H1 (cell line): ENCODE measurements around the gene FKBP8.

Experiments
- CREB1 ChIP-seq: IDR thresholded peaks from 2 replicates; pipeline ENCODE4 v1.6.1; 2012; ENCODE audit warnings: inconsistent platforms
- JUND ChIP-seq: IDR thresholded peaks from 2 replicates; pipeline ENCODE4 v1.6.1; 2011; ENCODE audit warnings: mild to moderate bottlenecking, improper control_type of control experiment, low read length
- POLR2A ChIP-seq, 2 experiments: IDR thresholded peaks; 1 replicate in 1 of 2; 2 replicates in 1 of 2; pipeline ENCODE4 v1.6.1; 2011; ENCODE audit warnings: low read depth in 2 of 2, low read length in 2 of 2, mild to moderate bottlenecking in 2 of 2; ENCODE audit errors: control extremely low read depth in 1 of 2
- RFX5 ChIP-seq: IDR thresholded peaks from 2 replicates; pipeline ENCODE4 v1.6.1; 2011; ENCODE audit warnings: low read depth, low read length, improper control_type of control experiment, borderline replicate concordance
- TF ChIP-seq, protein P1 (sequence below): IDR thresholded peaks from 2 replicates; pipeline ENCODE4 v1.6.1; 2011; ENCODE audit warnings: low read depth, mild to moderate bottlenecking, low read length; ENCODE audit not compliant: insufficient read depth
- TF ChIP-seq, protein P2 (sequence below), 3 experiments: IDR thresholded peaks; 1 replicate in 2 of 3; 2 replicates in 1 of 3; pipeline versions ENCODE4 v1.5.1 to v1.6.1; 2011; ENCODE audit warnings: low read length in 3 of 3, mild to moderate bottlenecking in 3 of 3, inconsistent platforms in 2 of 3, low read depth in 1 of 3, moderate library complexity in 1 of 3; ENCODE audit not compliant: insufficient read depth in 1 of 3; ENCODE audit errors: control extremely low read depth in 1 of 3

DNA sequence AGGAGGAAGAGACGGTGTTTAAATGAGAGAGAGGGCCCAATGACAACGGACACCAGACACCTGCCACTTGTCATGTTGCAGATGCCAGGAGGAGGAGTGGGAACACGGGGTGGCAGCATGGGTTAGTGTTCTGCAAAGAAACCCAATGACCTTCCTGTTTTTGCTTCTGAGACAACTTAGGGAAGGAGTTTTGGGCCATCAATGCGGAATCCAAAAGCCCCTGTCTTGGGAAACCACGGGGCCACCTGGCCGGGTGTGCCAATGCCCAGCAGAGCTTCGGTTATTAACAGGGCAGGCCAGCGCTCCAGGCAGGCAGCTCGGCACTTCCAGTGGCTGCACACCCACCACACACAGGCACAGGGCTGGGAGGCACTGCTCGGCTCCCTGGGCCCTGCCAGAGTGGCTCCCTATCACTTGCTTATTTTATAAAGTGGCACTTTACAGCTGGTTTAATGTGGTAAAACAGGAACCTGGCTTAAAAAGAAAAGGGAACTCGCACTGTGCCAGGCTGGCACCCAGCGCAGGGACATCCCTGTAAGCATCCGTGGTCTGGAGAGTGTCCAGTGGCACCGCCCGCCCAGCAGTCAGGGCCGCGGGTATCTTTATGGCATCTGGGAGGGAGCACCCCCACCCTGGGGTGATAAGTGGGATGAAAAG, 40.6 kb downstream of the FKBP8 start:
- TF ChIP-seq JUND (no peak), POLR2A (IDR thresholded peaks at IDR 0.05; ENCODE audit: control extremely low read depth in 1 of 2, low read depth in 2 of 2, low read length in 2 of 2) (no peak), CREB1 (no peak), RFX5 (no peak)
- TF ChIP-seq, protein P1, sequence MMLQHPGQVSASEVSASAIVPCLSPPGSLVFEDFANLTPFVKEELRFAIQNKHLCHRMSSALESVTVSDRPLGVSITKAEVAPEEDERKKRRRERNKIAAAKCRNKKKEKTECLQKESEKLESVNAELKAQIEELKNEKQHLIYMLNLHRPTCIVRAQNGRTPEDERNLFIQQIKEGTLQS = no peak
- TF ChIP-seq, protein P2, sequence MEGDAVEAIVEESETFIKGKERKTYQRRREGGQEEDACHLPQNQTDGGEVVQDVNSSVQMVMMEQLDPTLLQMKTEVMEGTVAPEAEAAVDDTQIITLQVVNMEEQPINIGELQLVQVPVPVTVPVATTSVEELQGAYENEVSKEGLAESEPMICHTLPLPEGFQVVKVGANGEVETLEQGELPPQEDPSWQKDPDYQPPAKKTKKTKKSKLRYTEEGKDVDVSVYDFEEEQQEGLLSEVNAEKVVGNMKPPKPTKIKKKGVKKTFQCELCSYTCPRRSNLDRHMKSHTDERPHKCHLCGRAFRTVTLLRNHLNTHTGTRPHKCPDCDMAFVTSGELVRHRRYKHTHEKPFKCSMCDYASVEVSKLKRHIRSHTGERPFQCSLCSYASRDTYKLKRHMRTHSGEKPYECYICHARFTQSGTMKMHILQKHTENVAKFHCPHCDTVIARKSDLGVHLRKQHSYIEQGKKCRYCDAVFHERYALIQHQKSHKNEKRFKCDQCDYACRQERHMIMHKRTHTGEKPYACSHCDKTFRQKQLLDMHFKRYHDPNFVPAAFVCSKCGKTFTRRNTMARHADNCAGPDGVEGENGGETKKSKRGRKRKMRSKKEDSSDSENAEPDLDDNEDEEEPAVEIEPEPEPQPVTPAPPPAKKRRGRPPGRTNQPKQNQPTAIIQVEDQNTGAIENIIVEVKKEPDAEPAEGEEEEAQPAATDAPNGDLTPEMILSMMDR (IDR thresholded peaks at IDR 0.05; ENCODE audit: control extremely low read depth in 1 of 3, insufficient read depth in 1 of 3, low read depth in 1 of 3, low read length in 3 of 3) = no peak
